ENCODE data around the gene MBD5.

GRCh38 chr2:148253685-148254084, 232.8 kb downstream of the MBD5 start:
- TF ChIP-seq CTCF (IDR thresholded peaks at IDR 0.05) (no peak), POLR2A (IDR thresholded peaks at IDR 0.05) (no peak)
